ENCODE results near the gene SLC38A10. TPM values are rescaled to one million over a fixed set of nuclear protein-coding genes. Genes with fewer than 3 reads are reported as not detected.

Gene SLC38A10
- total and polyA plus RNA-seq, 2 donors from 2014 or later: 72.7 to 89.7 TPM

DNA sequence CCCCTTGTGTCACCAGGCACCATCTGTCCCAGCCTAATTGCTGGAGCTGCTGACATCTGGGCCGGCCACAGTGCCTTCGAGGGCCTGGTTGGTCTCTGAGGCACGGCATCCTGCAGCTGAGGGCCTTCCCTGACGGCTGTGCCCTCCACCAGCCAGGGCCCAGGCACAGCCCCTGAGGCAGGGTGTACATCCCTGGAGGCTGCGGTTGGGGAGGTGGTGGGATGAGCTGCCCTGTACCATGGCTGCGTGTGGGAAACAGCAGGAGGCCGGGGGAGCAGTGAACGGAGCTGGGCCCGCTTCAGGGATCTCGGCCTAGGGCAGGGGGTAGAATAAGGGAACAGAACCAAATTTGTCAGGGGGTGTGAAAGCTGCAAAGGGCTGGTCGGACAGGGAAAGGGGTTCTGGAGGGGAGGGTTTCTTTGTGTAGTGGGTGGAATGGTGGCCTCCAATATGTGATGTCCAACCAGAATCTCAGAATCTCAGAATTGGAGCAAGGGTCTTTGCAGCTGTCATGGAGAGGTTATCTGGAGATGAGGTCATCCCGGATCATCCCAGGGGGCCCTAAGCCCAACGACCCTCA is 10.0 kb upstream of the SLC38A10 start:
- intact Hi-C loops (cut with DNase I): no loop called here
- Histone ChIP-seq H3K9ac (ENCODE audit: low read length in 3 of 3) (no peak overlapping the region), H3K27ac (ENCODE audit: low read depth in 2 of 2, low read length in 2 of 2) (no peak overlapping the region), H3K9me3 (ENCODE audit: control insufficient read depth in 2 of 3, insufficient read depth in 1 of 3, low read length in 3 of 3) (no peaks in the 10 kb centered on the region), H3K4me3 (ENCODE audit: low read length in 3 of 3) (no peak overlapping the region), H3K27me3 (ENCODE audit: control insufficient read depth, insufficient read depth, low read length) (no peaks in the 10 kb centered on the region), H3K36me3 (ENCODE audit: control insufficient read depth in 2 of 3, insufficient read depth in 3 of 3, low read length in 3 of 3) (no peaks in the 10 kb centered on the region), H3K4me1 (ENCODE audit: control insufficient read depth in 2 of 3, insufficient read depth in 2 of 3, low read depth in 1 of 3, low read length in 3 of 3) (peaks cover 0 to 14% (median 11%) of the 10 kb centered on the region in 3 donors)
- TF ChIP-seq, protein P1, sequence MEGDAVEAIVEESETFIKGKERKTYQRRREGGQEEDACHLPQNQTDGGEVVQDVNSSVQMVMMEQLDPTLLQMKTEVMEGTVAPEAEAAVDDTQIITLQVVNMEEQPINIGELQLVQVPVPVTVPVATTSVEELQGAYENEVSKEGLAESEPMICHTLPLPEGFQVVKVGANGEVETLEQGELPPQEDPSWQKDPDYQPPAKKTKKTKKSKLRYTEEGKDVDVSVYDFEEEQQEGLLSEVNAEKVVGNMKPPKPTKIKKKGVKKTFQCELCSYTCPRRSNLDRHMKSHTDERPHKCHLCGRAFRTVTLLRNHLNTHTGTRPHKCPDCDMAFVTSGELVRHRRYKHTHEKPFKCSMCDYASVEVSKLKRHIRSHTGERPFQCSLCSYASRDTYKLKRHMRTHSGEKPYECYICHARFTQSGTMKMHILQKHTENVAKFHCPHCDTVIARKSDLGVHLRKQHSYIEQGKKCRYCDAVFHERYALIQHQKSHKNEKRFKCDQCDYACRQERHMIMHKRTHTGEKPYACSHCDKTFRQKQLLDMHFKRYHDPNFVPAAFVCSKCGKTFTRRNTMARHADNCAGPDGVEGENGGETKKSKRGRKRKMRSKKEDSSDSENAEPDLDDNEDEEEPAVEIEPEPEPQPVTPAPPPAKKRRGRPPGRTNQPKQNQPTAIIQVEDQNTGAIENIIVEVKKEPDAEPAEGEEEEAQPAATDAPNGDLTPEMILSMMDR (IDR thresholded peaks at IDR 0.05; ENCODE audit: borderline replicate concordance, extremely low read depth, insufficient read depth): no peak
- FAIRE-seq (no peak), DNase-seq (no peak)

DNA sequence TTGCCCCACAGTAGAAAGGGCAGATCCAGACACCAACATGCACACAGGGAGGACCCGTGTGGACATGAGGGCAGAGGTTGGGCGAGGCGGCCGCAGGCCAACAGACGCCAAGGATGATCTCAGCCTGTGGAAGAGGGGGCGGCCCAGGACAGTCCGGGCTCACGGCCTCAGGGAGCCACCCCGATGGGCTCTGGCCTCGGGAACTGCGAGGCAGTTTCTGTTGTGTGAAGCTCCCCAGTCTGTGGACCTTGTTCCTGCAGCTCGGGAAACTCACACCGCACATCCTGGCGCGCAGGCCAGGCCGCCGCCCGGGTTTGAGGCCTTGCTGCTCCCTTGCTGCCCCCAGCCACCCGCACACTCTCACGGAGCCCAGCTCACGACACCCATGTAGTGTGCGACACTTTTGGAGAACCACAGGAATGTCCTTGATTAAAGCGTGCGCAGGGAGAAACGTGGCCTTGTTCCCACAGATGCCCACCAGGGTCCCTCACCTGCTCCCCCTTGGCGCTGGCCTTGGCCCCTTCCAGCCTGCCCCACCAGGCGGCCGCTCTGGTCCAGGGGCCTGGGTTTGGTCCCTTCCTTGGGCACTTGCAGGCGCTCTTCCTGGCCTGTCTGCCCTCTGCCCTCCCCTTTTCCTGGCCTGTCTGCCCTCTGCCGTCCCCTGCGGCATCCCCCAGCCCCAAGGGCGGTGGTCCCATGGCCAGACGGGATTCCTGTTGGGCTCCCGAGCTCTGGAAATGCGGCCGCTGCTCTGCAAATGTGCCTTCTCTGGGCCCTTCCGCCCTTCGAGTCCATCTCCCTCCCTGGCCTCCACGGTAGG is 9.3 kb upstream of the SLC38A10 start:
- FAIRE-seq (no peak), DNase-seq (no peak)
- TF ChIP-seq, protein P1 (IDR thresholded peaks at IDR 0.05; ENCODE audit: borderline replicate concordance, extremely low read depth, insufficient read depth): no peak
- H3K36me3 ChIP-seq (ENCODE audit: control insufficient read depth in 2 of 3, insufficient read depth in 3 of 3, low read length in 3 of 3): no peaks in the 10 kb centered on the region
- H3K27me3 ChIP-seq (ENCODE audit: control insufficient read depth, insufficient read depth, low read length): no peaks in the 10 kb centered on the region
- no peak overlapping the region for H3K27ac ChIP-seq (ENCODE audit: low read depth in 2 of 2, low read length in 2 of 2)
- no peak overlapping the region for H3K9ac ChIP-seq (ENCODE audit: low read length in 3 of 3)
- H3K4me3 ChIP-seq (ENCODE audit: low read length in 3 of 3): no peak overlapping the region
- H3K9me3 ChIP-seq (ENCODE audit: control insufficient read depth in 2 of 3, insufficient read depth in 1 of 3, low read length in 3 of 3): no peaks in the 10 kb centered on the region
- intact Hi-C loops (cut with DNase I): no loop called here
- peaks cover 0 to 16% (median 11%) of the 10 kb centered on the region in 3 donors for H3K4me1 ChIP-seq (ENCODE audit: control insufficient read depth in 2 of 3, insufficient read depth in 2 of 3, low read depth in 1 of 3, low read length in 3 of 3)

DNA sequence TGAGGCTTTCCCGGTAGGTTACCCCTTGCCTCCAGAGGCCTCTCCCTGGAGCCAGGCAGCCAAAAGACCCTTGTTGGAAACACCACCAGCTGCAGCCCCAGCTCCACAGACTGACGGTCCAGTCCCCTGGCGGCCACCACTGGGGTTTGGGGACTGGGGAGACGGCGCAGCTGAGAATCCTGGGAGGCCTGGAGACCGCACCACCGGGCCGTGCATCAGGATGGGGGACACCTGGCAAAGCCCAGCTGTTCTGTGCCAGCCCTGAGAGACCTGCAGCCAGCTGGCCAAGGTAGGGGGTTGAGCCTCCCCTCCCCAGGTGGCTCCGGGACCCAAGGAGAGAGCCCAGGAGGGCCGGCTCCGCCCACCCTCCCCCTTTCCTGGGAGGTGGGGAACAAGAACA is 8.3 kb upstream of the SLC38A10 start:
- intact Hi-C loops (cut with DNase I): no loop called here

More for the DNA sequence above, 8.3 kb upstream of the SLC38A10 start:
- H3K9ac ChIP-seq (ENCODE audit: low read length in 3 of 3): no peak overlapping the region
- peaks cover 0 to 12% (median 10%) of the 10 kb centered on the region in 3 donors for H3K4me1 ChIP-seq (ENCODE audit: control insufficient read depth in 2 of 3, insufficient read depth in 2 of 3, low read depth in 1 of 3, low read length in 3 of 3)
- H3K36me3 ChIP-seq (ENCODE audit: control insufficient read depth in 2 of 3, insufficient read depth in 3 of 3, low read length in 3 of 3): no peaks in the 10 kb centered on the region
- no peaks in the 10 kb centered on the region for H3K27me3 ChIP-seq (ENCODE audit: control insufficient read depth, insufficient read depth, low read length)
- no peak for FAIRE-seq
- H3K27ac ChIP-seq (ENCODE audit: low read depth in 2 of 2, low read length in 2 of 2): no peak overlapping the region
- H3K4me3 ChIP-seq (ENCODE audit: low read length in 3 of 3): no peak overlapping the region
- TF ChIP-seq, protein P1 (IDR thresholded peaks at IDR 0.05; ENCODE audit: borderline replicate concordance, extremely low read depth, insufficient read depth): no peak
- H3K9me3 ChIP-seq (ENCODE audit: control insufficient read depth in 2 of 3, insufficient read depth in 1 of 3, low read length in 3 of 3): no peaks in the 10 kb centered on the region
- DNase-seq: no peak

Data from kidney (tissue), 14 donors.